HUES48 (cell line): ENCODE measurements around the gene LPCAT2.

Source experiments
- H3K27ac ChIP-seq: one replicate; pipeline ENCODE4 v1.7.0; 2013; ENCODE audit warnings: low read depth, low read length, inconsistent platforms
- H3K27me3 ChIP-seq: 2 replicates; pipeline ENCODE4 v1.6.1; 2013; ENCODE audit warnings: mild to moderate bottlenecking, low read length; ENCODE audit not compliant: control insufficient read depth, insufficient read depth
- H3K36me3 ChIP-seq: 2 replicates; pipeline ENCODE4 v1.6.1; 2013; ENCODE audit warnings: low read length; ENCODE audit not compliant: control insufficient read depth, insufficient read depth
- H3K4me1 ChIP-seq: 2 replicates; pipeline ENCODE4 v1.6.1; 2013; ENCODE audit warnings: mild to moderate bottlenecking, low read length; ENCODE audit not compliant: control insufficient read depth, insufficient read depth
- H3K4me3 ChIP-seq: 2 replicates; pipeline ENCODE4 v1.5.1; 2013; ENCODE audit warnings: mild to moderate bottlenecking, low read depth, low read length
- H3K9ac ChIP-seq: 2 replicates; pipeline ENCODE4 v1.6.1; 2013; ENCODE audit warnings: mild to moderate bottlenecking, low read depth, low read length, moderate library complexity
- H3K9me3 ChIP-seq: 2 replicates; pipeline ENCODE4 v1.6.1; 2013; ENCODE audit warnings: low read length; ENCODE audit not compliant: control insufficient read depth, insufficient read depth

Gene LPCAT2

DNA sequence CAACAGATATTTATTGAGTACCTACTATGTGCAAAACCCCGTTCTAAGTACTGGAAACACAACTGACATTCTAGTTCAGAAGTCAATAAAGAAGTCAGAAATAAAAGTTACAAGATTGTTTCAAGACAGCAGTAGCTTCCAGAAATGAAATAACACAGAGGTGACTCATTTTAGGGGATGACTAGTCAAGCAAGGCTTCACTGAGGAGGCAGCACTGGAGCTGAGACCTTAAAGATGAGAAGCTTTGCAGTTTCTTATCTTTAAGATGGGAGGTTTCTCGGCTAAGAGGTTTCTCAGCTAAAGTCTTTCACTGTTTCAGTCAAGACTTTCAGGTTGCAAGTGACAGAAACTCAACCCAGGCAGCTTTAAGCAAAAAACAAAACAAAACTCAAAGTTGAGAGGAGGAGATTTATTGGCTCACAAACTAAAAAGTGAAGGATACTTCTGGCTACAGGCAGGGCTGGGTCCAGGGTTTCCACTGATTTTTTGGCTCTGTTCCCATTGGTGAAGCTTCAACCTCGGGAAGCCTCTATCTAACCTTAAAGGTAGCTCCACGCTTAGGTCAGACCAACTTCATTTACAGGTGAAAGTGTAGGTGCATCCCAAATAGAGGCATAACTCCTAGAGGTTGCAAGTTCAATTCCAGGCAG lies 37.3 kb upstream of the LPCAT2 start:
- Histone ChIP-seq H3K36me3 (no peaks in the 10 kb centered on the region), H3K4me1 (peaks cover 4% of the 10 kb centered on the region; the same call in 1 of the 2 replicates), H3K9me3 (no peaks in the 10 kb centered on the region), H3K9ac (no peak overlapping the region), H3K27me3 (peaks cover 71% of the 10 kb centered on the region), H3K4me3 (no peak overlapping the region), H3K27ac (peak overlapping the region; percentile 21)

DNA sequence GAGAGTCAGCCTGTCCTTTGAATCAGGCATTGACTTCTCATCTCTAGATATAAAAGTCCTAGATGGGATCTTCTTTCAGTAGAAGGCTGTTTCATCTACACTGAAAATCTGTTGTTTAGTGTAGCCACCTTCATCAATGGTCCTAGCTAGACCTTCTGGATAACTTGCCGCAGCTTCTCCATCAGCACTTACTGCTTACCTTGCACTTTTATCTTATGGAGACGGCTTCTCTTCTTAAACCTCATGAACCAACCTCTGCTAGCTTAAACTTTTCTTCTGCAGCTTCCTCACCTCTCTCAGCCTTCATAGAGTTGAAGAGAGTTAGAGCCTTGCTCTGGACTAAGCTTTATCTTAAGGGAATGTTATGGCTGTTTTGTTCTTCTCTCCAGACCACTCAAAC lies 35.3 kb upstream of the LPCAT2 start:
- no peak overlapping the region for H3K9ac ChIP-seq
- no peak overlapping the region for H3K27ac ChIP-seq
- no peaks in the 10 kb centered on the region for H3K36me3 ChIP-seq
- no peak overlapping the region for H3K4me3 ChIP-seq
- no peaks in the 10 kb centered on the region for H3K9me3 ChIP-seq
- H3K27me3 ChIP-seq: peaks cover 82% of the 10 kb centered on the region
- peaks cover 19% of the 10 kb centered on the region for H3K4me1 ChIP-seq

DNA sequence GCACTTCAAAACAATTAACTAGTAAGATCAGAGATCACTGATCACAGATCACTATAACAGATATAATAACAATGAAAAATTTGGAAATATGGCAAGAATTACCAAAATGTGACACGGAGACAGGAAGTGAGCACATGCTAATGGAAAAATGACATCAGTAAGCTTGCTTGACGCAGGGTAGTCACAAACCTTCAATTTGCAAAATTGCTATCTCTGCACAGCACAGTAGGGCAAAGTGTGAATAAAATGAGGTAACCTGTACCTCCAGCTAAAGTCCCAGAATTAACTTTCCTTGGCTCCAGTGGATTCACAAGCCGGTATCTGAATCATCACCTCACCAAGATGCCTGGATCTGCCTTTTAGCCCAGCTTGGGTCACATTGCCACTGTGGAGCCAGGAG lies 34.1 kb upstream of the LPCAT2 start:
- peaks cover 21% of the 10 kb centered on the region for H3K4me1 ChIP-seq
- H3K27me3 ChIP-seq: peaks cover 75% of the 10 kb centered on the region
- no peak overlapping the region for H3K27ac ChIP-seq
- no peaks in the 10 kb centered on the region for H3K36me3 ChIP-seq
- H3K4me3 ChIP-seq: no peak overlapping the region
- no peaks in the 10 kb centered on the region for H3K9me3 ChIP-seq
- H3K9ac ChIP-seq: no peak overlapping the region

DNA sequence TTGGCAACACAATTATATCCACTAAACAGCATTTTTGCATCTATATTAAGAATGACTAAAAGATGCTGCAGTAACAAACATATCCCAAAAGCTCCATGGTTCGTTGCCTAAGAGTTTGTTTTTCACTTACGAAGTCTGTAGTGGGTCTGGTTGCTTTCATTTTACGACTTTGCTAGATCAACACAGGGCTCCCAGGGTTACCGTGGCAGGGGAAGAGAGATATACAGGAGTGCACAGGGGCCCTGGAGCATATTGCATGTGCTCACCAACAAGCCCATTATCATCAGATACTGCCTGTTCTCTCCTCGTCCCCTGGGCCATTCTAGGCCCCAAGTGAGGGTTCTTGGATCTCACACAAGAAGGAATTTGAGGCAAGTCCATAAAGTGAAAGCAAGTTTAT lies 33.0 kb upstream of the LPCAT2 start:
- Histone ChIP-seq H3K27me3 (peaks cover 83% of the 10 kb centered on the region), H3K4me3 (no peak overlapping the region), H3K9me3 (no peaks in the 10 kb centered on the region), H3K36me3 (no peaks in the 10 kb centered on the region), H3K4me1 (peaks cover 30% of the 10 kb centered on the region), H3K9ac (no peak overlapping the region), H3K27ac (no peak overlapping the region)

DNA sequence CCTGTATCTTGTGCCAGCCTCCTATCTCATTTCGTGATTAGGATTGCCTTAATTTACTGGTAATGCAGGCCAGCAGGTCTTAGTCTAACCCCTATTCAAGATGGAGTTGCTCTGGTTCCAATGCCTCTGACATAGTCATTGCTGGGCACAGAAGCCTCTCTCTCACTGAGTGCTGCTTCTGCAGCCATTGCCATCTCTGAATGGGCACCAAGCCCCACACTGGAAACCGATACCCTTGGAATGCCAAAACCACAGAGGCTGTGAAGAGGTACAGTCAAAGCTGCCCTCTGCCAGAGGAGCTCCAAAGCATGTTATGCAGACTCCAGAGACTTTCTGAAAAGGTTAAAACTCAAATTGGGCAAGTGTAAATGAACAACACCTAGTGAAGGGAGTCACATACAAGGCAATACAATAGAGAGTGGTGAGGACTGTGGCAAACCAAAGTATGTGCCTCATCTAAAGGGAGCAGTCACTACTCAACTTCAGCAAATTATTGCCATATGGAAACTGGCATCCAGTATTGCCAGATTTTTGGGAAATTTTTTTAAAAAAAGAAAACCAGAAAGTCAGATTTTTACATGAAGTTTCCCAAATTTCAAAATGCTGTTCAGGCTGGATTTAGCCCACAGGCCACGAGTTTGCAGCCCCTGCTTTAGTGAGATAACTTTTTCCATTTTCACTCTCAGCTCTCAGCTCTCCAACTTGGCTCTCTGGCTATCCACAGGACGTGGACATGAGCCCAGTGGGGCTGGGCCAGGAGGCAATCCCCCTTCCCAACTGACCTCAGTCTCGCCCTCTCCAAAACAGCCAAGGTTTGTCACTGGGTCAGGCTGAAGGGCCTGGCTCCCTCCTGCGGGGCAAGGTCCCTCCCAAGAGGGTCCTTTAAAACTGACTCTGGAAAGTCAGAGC lies 32.0 kb upstream of the LPCAT2 start:
- H3K36me3 ChIP-seq: no peaks in the 10 kb centered on the region

DNA sequence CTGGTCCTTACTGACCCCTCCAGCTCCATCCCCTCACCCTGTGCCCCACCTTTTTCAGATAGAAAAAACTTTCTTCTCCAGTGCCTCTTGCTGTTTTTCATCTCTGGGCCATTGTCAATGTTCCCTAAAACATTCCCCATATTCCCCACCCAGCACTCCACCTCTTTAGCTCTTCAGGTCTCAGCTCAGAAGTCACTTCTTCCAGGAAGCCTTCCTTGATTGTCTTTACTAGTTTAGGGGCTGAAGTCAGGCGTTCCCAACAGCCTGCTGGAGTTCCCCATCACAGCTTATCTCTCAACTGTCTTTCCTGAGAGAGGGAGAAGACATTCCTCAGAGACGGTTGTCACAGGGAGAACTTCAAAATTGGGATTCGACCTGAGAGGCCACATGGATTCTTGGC lies 31.1 kb upstream of the LPCAT2 start:
- Histone ChIP-seq H3K27ac (no peak overlapping the region), H3K9me3 (no peaks in the 10 kb centered on the region), H3K4me3 (no peak overlapping the region), H3K27me3 (peaks cover 82% of the 10 kb centered on the region), H3K36me3 (no peaks in the 10 kb centered on the region), H3K9ac (no peak overlapping the region), H3K4me1 (peaks cover 36% of the 10 kb centered on the region)

More for the DNA sequence above, 32.0 kb upstream of the LPCAT2 start:
- no peak overlapping the region for H3K27ac ChIP-seq
- peaks cover 83% of the 10 kb centered on the region for H3K27me3 ChIP-seq
- no peak overlapping the region for H3K4me3 ChIP-seq
- peaks cover 36% of the 10 kb centered on the region for H3K4me1 ChIP-seq
- H3K9me3 ChIP-seq: no peaks in the 10 kb centered on the region
- H3K9ac ChIP-seq: no peak overlapping the region

DNA sequence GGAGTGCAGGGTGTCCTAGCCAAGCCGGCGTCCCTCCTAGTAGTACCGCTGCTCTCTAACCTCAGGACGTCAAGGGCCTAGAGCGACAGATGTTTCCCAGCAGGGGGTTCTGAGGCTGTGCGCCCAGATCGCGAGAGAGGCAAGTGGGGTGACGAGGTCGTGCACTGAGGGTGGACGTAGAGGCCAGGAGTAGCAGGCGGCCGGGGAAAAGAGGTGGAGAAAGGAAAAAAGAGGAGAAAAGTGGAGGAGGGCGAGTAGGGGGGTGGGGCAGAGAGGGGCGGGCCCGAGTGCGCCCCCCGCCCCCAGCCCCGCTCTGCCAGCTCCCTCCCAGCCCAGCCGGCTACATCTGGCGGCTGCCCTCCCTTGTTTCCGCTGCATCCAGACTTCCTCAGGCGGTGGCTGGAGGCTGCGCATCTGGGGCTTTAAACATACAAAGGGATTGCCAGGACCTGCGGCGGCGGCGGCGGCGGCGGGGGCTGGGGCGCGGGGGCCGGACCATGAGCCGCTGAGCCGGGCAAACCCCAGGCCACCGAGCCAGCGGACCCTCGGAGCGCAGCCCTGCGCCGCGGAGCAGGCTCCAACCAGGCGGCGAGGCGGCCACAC lies 29.9 kb upstream of the LPCAT2 start, which contains the start of gene MMP2:
Gene MMP2, plus strand, starts transcription at position 372 of the 603 bp plus-strand sequence. CDS start 282 bp downstream, outside the sequence.
- H3K4me3 ChIP-seq: peak within 1 kb of the TSS; percentile 58
- H3K4me1 ChIP-seq: peaks cover 36% of the 10 kb centered on the region
- H3K27me3 ChIP-seq: peaks cover 75% of the 10 kb centered on the region
- H3K9me3 ChIP-seq: no peaks in the 10 kb centered on the region
- H3K36me3 ChIP-seq: 0 out of 2 replicates have a peak, but pooled peaks cover 4% of the 10 kb centered on the region
- H3K27ac ChIP-seq: peak within 1 kb of the TSS; percentile 83
- peak within 1 kb of the TSS; percentile 52 for H3K9ac ChIP-seq

DNA sequence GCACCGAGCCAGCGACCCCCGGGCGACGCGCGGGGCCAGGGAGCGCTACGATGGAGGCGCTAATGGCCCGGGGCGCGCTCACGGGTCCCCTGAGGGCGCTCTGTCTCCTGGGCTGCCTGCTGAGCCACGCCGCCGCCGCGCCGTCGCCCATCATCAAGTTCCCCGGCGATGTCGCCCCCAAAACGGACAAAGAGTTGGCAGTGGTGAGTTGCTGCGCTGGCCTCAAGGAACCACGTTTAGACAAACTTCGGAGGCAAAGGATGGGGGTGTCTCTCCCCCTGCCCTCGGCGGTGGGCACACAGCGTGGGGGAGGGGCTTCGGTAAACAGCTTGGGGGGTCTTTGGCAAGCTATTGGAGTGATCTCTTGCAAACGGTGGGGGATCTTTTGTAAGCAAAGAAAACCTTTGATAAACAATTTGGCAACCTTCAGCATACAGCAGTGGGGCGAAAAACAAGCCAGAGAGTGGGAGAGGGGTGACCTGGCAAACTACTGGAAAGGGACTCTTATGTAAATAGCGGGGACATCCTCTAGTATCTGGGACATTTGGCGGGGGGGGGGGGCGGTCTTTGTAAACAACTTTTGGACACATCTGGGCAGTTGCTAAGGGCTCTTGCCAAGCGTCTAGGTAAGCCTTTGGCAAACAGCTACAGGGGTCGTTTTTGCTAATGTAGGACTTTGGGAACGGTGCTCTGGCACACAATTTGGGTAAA lies 29.3 kb upstream of the LPCAT2 start:
- H3K36me3 ChIP-seq: 0 out of 2 replicates have a peak, but pooled peaks cover 4% of the 10 kb centered on the region
- peaks cover 32% of the 10 kb centered on the region for H3K4me1 ChIP-seq
- H3K4me3 ChIP-seq: peak overlapping the region; percentile 58
- peak overlapping the region; percentile 83 for H3K27ac ChIP-seq
- H3K27me3 ChIP-seq: peaks cover 71% of the 10 kb centered on the region
- peak overlapping the region; percentile 52 for H3K9ac ChIP-seq
- no peaks in the 10 kb centered on the region for H3K9me3 ChIP-seq

DNA sequence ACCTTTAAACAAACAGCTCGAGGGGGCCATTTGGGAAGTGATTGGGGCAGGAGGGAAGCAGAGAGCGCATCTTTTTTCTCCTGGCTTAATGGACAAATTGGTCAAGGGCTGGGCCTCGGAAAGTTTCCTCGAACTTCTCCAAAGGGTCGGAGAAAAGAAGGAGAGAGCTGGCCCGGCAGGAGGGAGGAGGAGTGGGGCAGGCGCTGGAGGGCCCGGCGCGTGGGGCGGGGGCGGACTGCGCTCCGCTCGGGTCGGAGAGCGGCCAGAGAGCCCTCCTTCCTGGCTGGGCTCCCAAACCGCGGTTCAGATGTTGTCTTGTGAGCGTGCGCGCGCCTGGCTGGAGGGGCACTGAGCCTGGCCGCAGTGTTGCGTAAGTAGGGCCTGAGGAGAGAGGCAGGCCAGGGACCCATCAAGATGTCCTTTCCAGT lies 28.6 kb upstream of the LPCAT2 start:
- Histone ChIP-seq H3K9ac (0 out of 2 replicates have a peak overlapping the region, but pooled peaks have one; percentile 18), H3K9me3 (no peaks in the 10 kb centered on the region), H3K4me1 (peaks cover 32% of the 10 kb centered on the region), H3K27ac (peak overlapping the region; percentile 83), H3K27me3 (peaks cover 66% of the 10 kb centered on the region), H3K36me3 (peaks cover 4% of the 10 kb centered on the region; the same call in 1 of the 2 replicates), H3K4me3 (peak overlapping the region; percentile 58)

DNA sequence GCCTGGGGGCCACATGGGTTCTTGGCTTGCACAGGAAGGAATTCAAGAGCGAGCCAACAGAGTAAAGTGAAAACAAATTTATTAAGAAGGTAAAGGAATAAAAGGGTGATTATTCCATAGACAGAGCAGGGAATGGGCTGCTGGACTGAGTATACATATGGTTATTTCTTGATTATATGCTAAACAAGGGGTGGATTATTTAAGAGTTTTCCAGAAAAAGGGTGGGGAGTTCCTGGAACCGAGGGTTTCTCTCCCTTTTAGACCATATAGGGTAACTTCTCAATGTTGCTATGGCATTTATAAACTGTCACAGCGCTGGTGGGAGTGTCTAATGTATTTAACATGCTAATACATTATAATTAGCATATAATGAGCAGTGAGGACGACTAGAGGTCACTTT lies 27.8 kb upstream of the LPCAT2 start:
- no peak overlapping the region for H3K27ac ChIP-seq
- H3K9ac ChIP-seq: no peak overlapping the region

More for the DNA sequence above, 27.8 kb upstream of the LPCAT2 start:
- Histone ChIP-seq H3K9me3 (no peaks in the 10 kb centered on the region), H3K36me3 (peaks cover 10% of the 10 kb centered on the region; the same call in 1 of the 2 replicates), H3K27me3 (peaks cover 59% of the 10 kb centered on the region), H3K4me3 (peak overlapping the region; percentile 58), H3K4me1 (peaks cover 32% of the 10 kb centered on the region)
